Measurements from ENCODE around the gene PPP3CA. TPM values are rescaled to one million over a fixed set of nuclear protein-coding genes. Genes with fewer than 3 reads are reported as not detected.

PPP3CA gene
- total and polyA plus RNA-seq, 2 of the 8 experiments (the other 6 are each of a cell fraction or from before 2014, with no cell fraction given) = 7.9 to 35.0 TPM

DNA sequence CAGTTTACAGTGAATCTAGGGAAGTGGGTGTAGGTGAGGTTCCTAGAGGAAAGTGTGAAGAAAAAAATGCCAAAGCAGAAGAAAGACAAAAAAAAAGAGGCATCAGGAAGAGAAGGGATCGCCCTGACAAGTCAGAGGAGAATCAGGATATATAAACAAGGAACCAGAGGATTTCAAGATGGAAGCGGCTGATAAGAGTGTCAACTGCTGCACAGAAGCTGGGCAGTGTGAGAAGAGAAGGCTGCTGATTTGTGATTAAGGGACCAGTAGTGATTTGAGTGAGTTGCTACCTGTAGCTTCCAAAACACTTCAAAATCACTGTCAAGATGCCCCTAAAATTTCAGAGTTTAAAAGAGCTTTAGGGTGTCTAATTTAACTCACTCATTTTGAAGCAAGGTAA lies 258.2 kb downstream of the PPP3CA start:
- Histone ChIP-seq H3K27ac (ENCODE audit: low read depth, low read length) (no peak overlapping the region), H3K79me1 (ENCODE audit: low read depth, low read length) (no peaks in the 10 kb centered on the region), H3K9ac (replicated peaks in 1 of 4; ENCODE audit: extremely low read depth in 1 of 4, low read depth in 3 of 4, low read length in 3 of 4) (no peak overlapping the region), H3K56ac (replicated peaks; ENCODE audit: insufficient read length, low read depth, low read length) (no peak overlapping the region), H2BK12ac (ENCODE audit: low read depth, low read length) (no peak overlapping the region), H3K4me3 (ENCODE audit: extremely low read depth in 1 of 4, insufficient read depth in 2 of 4, low read depth in 3 of 4, low read length in 4 of 4) (no peak overlapping the region), H3K4ac (replicated peaks; ENCODE audit: insufficient read length, low read depth, low read length) (no peak overlapping the region), H4K8ac (ENCODE audit: extremely low read depth, insufficient read depth, low read length) (no peak overlapping the region), H3K18ac (ENCODE audit: extremely low read depth, low read length) (no peak overlapping the region), H3K23ac (ENCODE audit: insufficient read length) (no peak overlapping the region), H2BK5ac (ENCODE audit: low read depth, low read length) (no peak overlapping the region), H2AK5ac (ENCODE audit: low read depth, low read length) (no peak overlapping the region), H3K27me3 (replicated peaks in 1 of 4; ENCODE audit: control insufficient read depth in 3 of 4, extremely low read depth in 1 of 4, insufficient read depth in 3 of 4, low read length in 3 of 4) (no peaks in the 10 kb centered on the region), H2BK15ac (ENCODE audit: low read length) (no peak overlapping the region), H2BK20ac (ENCODE audit: low read length) (no peak overlapping the region), H4K5ac (ENCODE audit: insufficient read length, low read depth, low read length) (no peak overlapping the region), H3K14ac (ENCODE audit: insufficient read length) (no peak overlapping the region), H3K9me3 (ENCODE audit: insufficient read depth in 2 of 2, low read depth in 1 of 2, low read length in 1 of 2) (no peaks in the 10 kb centered on the region), H3K79me2 (ENCODE audit: control insufficient read depth in 1 of 2, insufficient read depth in 2 of 2, low read length in 2 of 2) (no peaks in the 10 kb centered on the region), H3K23me2 (ENCODE audit: low read depth, low read length) (peaks cover 2% of the 10 kb centered on the region; the same call in 1 of the 2 replicates), H4K91ac (replicated peaks; ENCODE audit: insufficient read length, low read length) (no peak overlapping the region), H3K36me3 (ENCODE audit: control insufficient read depth in 2 of 4, insufficient read depth in 4 of 4, low read length in 3 of 4) (no peaks in the 10 kb centered on the region), H3K4me2 (ENCODE audit: insufficient read depth in 1 of 2, low read depth in 2 of 2, low read length in 2 of 2) (no peak overlapping the region), H4K20me1 (replicated peaks in 1 of 2; ENCODE audit: control insufficient read depth in 1 of 2, insufficient read depth in 2 of 2, low read length in 2 of 2) (no peaks in the 10 kb centered on the region), H2AFZ (ENCODE audit: low read length) (no peak overlapping the region), H2BK120ac (replicated peaks; ENCODE audit: low read depth, low read length) (no peak overlapping the region), H3K4me1 (replicated peaks in 1 of 4; ENCODE audit: control insufficient read depth in 3 of 4, insufficient read depth in 4 of 4, low read length in 3 of 4) (no peaks in the 10 kb centered on the region)
- WGBS, 2 experiments (ENCODE audit: extremely low coverage in 1 of 2, insufficient coverage in 1 of 2, insufficient read length in 1 of 2, insufficient replicate concordance in 2 of 2, low coverage in 1 of 2, low lambda C conversion rate in 2 of 2, missing lambda C conversion rate in 1 of 2) = 90% methylated on average over 2 of the region's 2 CpGs; no CpG with 5 or more reads in 1 of the 2 experiments
- no peak for FAIRE-seq
- no peak for DNase-seq (ENCODE audit: low read depth in 1 of 2, low spot score in 2 of 2)
- CTCF ChIA-PET (ENCODE audit: partially characterized antibody) = interaction anchor here (0.6 to 1.5 kb wide), 4 partner anchors 38 to 1173 kb away, joined by 3 to 4 read pairs (median 4); no protein-coding TSS in a partner anchor
- POLR2A ChIA-PET (ENCODE audit: partially characterized antibody) = interaction anchor here (1.2 kb wide), 1 partner anchor 11 kb away, joined by 3 read pairs; no protein-coding TSS in a partner anchor
- TF ChIP-seq SP1 (IDR thresholded peaks at IDR 0.05; ENCODE audit: low read depth, low read length) (no peak), TBP (IDR thresholded peaks at IDR 0.05; ENCODE audit: low read depth, low read length) (no peak), EZH2 (IDR thresholded peaks at IDR 0.05; ENCODE audit: low read depth, low read length, severe bottlenecking) (no peak), TCF12 (IDR thresholded peaks at IDR 0.05; ENCODE audit: low read depth, low read length) (no peak), KDM1A (IDR thresholded peaks at IDR 0.05; ENCODE audit: borderline replicate concordance, low read length) (no peak), TAF1 (IDR thresholded peaks at IDR 0.05; ENCODE audit: low read depth, low read length) (no peak), RFX5 (IDR thresholded peaks at IDR 0.05; ENCODE audit: borderline replicate concordance, low read depth, low read length) (no peak), RAD21 (IDR thresholded peaks at IDR 0.05 in 1 of 2, conservative IDR thresholded peaks at IDR 0.05 in 1 of 2; ENCODE audit: low read depth in 2 of 2, low read length in 2 of 2) (no peak), EGR1 (IDR thresholded peaks at IDR 0.05; ENCODE audit: borderline replicate concordance, low read depth, low read length) (no peak), GABPA (IDR thresholded peaks at IDR 0.05; ENCODE audit: borderline replicate concordance, insufficient read depth, low read length) (no peak), CHD2 (IDR thresholded peaks at IDR 0.05; ENCODE audit: low read length) (no peak), BRCA1 (IDR thresholded peaks at IDR 0.05; ENCODE audit: low read depth, low read length) (no peak), KDM4A (IDR thresholded peaks at IDR 0.05; ENCODE audit: low read depth, low read length, severe bottlenecking) (no peak)
- TF ChIP-seq, protein P1, sequence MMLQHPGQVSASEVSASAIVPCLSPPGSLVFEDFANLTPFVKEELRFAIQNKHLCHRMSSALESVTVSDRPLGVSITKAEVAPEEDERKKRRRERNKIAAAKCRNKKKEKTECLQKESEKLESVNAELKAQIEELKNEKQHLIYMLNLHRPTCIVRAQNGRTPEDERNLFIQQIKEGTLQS (IDR thresholded peaks at IDR 0.05; ENCODE audit: insufficient read depth, low read depth, low read length) = no peak

All from H1 (cell line).